GM21723 (cell line): ENCODE results near the gene PRM2.
"Not testable (repeated sequence)": the region's sequence is repeated elsewhere in the genome, so short reads cannot be mapped to it uniquely, and the experiment has no call there.

ENCODE experiments used
- ATAC-seq: cut with Tn5 transposase; IDR thresholded peaks from one replicate; pipeline ENCODE4 v1.9.1; 2021; ENCODE audit warnings: mild to moderate bottlenecking, moderate library complexity; ENCODE audit not compliant: unreplicated experiment

PRM2 gene

DNA sequence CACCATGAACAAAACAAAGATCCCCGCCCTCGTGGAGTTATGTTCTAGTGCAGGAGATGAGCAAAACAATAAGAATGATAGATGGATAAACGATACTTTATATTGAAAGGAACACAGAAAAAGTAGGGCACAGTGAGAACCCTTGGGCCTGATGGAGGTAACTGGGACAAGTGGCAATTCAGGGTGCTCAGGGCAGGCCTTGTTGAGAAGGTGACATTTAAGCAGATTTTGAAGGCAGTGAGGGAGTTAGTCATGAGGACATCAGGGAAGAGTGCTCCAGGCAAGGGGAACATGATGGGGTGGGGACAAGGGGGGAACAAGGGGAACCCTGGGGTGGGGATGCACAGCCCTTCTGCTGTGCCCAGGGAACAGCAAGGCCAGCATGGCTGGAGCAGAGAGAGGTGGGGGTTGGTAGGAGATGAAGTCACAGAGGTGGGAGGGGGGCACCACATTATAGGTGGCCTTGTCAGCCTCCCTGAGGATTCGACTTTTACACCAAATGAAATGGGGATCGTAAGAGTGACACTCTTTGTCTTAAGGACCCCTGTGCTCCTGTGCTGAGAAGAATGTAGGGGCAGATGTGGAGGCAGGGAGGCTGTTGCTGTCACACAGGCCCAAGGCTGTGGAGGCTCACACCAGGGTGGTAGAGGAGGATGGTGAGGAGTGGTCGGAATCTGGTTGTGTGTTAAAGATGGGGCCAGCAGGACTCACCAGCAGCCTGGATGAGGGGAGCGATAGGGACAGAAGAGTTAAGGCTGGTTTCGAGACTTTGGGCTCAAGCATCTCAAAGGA is 14.0 kb upstream of the PRM2 start:
- no peak for ATAC-seq

DNA sequence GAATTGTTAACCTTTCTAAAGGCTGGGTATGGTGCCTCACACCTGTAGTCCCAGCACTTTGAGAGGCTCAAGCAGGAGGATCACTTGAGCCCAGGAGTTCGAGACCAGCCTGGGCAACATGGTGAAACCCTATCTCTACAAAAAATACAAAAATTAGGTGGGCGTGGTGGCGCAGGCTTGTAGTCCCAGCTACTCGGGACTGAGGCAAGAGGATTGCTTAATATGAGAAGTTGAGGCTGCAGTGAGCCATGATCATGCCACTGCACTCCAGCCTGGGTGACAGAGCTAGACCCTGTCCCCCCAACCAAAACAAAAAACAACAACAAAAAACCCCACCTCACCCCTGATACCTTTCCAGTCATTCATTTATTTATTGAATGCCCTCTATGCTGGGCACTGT is 13.4 kb upstream of the PRM2 start:
- ATAC-seq, result not testable (repeated sequence)

- ATAC-seq, result no peak
Observed at GRCh38 chr16:11289202-11289601, 12.9 kb upstream of the PRM2 start.

DNA sequence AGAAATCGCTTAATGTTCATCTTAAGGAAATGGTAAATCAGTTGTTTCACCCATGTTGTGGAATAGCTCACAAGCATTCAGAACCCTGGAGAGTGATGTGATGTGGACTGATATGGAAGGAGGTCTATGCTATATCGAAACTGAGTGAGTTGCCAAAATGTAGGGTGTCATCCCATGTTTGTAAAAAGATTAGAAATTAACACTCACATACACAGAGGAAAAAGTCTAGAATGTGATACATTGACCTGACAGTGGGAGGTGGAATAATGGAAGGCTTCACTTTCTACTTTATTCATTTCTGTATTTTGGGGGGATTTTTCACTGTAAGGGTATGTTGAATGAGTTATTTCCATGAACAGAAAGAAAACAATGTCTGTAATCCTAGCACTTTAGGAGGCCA is 9.6 kb upstream of the PRM2 start:
- no peak for ATAC-seq

DNA sequence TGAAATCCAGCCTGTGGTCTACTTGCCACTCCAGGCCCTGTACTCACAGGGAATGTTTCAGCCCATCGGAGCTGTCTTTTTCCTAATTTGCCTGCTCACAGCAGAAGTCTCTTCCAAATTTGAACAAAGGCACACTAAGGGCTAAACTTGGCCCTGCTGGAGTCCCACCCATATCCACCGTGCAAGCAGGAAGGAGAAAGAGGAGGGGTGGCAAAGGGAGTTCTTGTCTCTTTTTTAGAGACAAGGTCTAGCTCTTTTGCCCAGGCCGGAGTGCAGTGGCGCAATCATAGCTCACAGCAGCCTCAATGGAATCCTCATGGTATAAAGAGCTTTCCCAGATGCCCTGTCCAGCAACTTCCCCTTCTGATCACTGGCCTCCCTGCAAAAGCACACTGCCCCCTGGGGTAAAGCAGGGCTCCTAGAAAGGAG is 7.6 kb upstream of the PRM2 start:
- ATAC-seq, result no peak

DNA sequence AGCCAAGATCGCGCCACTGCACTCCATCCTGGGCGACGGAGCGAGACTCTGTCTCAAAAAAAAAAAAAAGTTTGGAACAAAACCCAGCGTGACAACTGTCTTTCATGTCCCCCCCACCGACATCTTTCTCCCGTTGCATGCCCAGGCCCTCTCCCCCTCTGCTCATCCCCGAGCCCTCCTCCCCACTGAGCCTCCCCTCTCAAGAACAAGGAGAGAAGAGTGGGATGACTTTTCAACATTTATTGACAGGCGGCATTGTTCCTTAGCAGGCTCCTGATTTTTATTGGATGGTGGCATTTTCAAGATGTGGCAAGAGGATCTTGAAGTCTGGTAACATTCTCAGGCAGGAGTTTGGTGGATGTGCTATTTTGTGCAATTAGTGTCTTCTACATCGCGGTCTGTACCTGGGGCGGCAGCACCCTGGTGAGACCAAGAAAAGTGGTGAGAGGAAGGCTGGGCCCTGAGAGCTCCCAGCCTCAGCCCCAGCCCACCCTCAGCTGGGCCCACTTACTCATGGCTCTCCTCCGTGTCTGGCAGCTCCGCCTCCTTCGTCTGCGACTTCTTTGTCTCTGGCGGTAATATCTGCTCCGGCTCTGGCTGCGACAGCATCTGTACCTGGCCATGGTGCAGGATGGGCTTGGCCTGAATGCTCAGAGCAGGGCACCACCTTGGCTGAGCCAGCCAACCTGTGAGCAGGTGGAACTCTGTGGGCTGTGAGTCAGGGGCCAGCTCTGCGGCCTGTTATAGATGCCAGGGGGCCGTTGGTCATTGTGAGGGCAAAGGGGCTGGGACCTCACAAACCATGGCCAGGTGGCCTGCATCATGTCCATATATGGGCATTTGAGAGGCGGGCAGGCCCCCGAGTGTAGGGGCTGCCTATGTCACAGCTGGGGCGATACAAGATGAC is 4.6 kb upstream of the PRM2 start, which contains the start of gene PRM1:
Gene PRM1, minus strand, starts transcription at position 715 of the 907 bp plus-strand sequence. Its CDS starts 92 bp downstream, at position 623.
- ATAC-seq, result no peak

- ATAC-seq, result no peak
Observed at GRCh38 chr16:11278681-11279628, 2.7 kb upstream of the PRM2 start.

DNA sequence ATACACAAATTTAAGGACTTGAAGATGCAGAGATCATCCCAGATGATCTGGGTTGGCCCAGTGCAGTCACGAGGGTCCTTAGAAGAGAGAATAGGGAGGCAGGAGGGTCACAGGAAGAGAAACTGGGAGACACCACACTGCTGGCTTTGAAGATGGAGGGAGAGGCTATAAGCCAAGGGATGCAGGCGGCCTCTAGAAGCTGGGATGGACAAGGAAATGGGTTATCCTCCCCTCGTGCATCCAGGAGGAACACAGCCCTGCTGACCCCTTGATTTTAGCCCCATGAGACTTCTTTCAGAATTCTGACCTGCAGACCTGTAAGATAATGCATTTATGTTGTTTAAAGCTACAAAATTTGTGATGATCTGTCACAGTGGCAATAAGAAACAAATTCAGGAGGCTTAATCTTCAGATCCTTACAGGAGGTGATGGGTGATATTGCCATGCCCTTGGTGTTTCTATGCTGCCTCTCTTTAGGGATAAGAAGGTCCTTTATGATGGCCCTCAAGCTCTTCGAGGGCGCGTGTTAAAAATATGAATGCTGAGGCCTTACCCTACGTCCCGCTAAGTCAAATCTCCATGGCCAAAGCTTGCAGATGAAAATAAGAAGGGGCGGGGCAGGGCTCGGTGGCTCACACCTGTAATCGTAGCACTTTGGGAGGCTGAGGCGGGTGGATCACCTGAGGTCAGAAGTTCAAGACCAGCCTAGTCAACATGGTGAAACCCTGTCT is 1.5 kb upstream of the PRM2 start:
- ATAC-seq, result no peak

GRCh38 chr16:11276896-11277593 is 765 bp upstream of the PRM2 start:
- no peak for ATAC-seq

DNA sequence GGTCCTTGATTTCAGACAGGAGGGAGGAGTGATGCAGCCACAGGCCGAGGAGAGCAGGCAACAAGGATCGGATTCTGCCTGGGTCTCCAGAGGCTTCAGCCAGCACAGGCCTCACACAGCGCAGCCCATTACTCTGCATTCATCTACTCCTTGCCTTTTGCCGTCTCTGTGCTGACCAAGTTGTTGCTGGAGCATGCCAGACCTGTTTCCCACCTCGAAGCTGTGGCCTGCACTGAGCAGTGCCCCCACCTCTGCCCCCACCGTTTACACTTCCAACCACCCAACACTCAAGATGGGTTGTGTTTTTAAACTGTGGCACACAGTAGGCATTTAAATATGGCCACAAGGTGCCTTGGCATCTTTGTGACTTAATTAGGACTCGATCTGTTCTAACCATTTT is 1.3 kb downstream of the PRM2 start:
- no peak for ATAC-seq

DNA sequence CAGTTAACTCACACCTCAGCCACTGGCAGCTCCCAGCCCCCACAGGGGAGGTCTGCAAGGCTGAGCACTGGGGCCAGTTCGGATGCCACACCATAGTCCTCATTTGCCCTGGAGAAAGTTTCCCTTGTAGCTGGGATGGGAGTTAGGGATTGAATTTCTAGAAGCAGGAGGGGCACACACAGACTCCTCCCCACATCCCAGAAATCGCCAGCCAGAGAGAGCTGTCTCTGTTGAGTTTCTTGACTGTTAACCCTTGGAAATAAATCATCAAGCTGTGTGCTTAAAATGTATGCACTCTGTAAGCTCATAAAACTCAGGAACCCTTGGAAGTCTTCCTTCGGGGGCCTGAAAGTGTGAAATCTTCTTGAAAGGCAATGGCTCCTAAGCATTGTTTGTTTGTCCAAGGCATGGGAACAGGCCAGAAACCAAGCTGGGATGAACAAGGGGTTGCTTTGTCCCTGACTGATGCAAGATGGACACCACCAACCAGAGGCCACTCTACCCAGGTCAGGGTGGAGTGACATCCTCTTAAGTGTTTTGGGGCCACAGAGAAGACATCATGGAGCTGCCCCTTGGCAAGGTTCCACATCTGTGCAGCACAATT is 2.5 kb downstream of the PRM2 start:
- ATAC-seq, result no peak

DNA sequence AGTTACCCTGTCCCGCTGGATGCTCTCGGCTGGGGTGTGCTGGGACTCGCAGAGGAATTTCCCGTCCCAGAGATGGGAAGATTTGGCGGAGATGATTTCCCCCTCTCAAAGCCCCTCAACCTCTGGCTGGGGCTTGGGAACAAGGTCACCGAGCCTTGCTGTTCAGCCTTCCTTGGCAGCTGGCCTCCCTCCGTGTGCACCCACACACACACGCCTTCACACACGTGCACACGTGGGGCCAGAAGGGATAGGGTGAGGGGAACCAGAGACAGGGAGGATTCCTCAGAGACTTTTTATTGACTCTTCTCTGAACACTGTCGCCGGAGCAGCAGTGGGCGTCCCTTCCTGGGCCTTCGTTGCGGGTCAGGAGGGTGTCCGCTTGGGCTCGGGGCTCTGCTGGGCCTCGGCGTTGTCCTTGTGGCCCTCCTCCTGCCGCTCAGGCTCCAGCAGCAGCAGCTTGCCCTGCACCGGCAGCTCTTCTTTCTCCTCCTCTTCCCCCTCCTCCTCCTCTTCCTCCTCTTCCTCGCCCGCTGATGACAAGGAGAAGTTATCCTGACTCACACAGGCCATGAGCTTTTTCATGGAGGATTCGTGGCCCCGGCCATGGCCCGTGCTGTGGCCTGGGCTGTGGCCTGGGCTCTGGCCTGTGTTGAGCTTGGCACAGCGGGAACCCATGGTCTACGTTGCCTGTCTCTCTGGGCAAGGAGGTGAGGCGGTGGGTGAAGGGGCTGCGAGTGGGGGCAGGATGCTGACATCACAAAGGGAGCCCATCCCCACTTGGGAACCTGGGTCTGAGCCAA is 3.2 kb downstream of the PRM2 start, which contains the start of gene PRM3:
Gene PRM3, minus strand, starts transcription at position 709 of the 800 bp plus-strand sequence. Its CDS starts 34 bp downstream, at position 675.
- no peak for ATAC-seq

DNA sequence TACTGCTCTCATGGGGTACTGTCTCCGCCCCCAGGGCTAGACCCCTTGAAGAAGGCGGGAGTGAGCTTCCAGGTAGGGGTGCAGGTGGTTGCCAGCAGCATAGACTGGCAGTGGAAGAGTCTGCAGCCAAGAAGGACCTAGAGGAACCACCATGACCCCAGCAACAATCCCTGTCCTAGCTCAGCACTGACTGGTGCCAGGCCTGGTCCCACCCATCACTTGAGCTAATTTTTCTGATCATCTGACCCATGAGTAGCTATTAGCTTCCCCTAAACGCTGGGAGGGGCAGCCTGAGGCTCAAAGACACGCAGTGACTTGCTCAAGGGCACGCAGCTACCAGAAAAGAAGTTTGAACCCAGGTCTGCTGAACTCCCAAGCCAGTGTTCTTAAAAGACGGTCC is 3.8 kb downstream of the PRM2 start:
- ATAC-seq, result no peak

DNA sequence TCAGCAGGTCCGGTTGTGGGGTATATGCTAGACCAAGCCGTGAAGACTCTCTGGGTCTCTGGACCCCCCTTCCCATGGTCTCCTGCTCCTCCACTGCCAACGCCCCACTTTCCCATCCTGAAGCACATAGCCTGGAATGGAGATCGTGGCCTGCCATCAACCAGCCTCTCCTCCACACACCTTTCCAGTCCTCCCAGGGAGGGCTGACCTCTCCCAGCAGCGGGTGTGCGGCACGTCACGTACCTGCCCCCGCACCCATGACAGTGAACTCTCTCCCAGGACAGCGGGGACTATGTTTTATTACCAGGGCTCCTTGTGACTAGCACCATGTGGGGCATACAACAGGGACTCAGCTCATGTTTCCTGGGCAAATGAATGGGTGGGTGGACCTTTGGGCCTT is 4.7 kb downstream of the PRM2 start:
- no peak for ATAC-seq

GRCh38 chr16:11270602-11271162 is 5.6 kb downstream of the PRM2 start:
- no peak for ATAC-seq

- no peak for ATAC-seq
Observed at GRCh38 chr16:11268921-11269375, 7.3 kb downstream of the PRM2 start, which contains the start of gene TNP2. Gene TNP2 (minus strand): TSS chr16:11269325. CDS start chr16:11269262, 63 bp downstream.

DNA sequence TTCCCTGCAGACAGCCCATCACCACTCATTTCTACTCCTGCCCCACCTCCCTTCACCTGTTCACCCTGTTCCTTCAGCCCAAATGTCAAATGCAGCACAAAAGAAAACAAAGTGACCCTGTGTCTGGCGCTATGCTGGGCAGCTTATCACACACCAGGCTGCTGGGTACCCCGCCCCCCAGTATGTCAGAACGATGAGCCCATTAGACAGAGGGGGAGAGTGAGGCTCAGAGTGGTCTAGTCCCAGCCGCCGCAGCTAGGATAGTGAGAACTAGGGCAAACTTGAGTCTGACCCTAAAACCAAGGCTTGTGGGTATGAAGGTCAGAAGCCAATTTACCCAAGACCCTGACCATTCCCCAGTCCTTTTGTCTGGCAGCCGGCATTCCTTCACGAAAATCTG is 11.2 kb downstream of the PRM2 start:
- no peak for ATAC-seq
